NOMO-1 treated with dmso at 0.1 percent for 144 hours (cell line): ENCODE measurements around the gene GPR107.
"Not testable (repeated sequence)": the region's sequence is repeated elsewhere in the genome, so short reads cannot be mapped to it uniquely, and the experiment has no call there.

Experiments used
- DNase-seq: peaks from one replicate; lab custom pipeline; 2025; ENCODE audit not compliant: unreplicated experiment; lab: John Stamatoyannopoulos, UW

Gene GPR107

DNA sequence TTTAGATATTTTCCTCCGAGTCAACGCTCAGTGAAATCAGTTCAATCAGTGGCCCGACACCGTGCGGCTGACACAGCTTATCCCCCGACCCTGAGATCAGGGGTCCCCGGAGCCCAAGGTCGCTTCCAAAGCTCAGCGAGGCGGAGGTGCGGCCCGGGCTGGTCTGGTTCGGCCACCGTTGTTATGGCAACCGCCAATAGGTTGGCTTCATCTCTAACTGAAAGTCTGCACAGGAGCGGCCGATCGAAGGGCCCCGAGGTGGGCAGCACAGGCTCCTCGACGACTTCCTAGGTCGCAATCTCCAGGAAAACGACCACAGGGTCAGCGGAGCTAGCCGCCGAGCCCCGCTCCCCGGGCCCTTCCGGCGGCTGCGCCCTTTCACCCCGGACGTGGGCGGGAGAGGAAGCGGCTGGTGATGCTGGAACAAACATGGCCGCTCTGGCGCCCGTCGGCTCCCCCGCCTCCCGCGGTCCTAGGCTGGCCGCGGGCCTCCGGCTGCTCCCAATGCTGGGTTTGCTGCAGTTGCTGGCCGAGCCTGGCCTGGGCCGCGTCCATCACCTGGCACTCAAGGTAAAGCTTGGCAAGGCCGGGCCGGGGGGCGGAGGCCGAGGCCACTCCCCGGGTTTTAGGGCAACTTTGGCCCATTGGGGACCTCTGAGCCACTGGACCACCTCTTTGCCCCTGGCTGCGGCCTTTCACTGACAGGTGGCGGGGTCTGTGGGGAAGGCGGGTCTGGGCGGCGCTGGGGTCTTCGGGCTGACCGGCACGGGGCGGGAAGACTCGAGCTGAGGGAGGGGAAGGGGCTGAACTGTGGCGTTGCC lies at the start of gene GPR107:
Gene GPR107 (plus strand): TSS at position 403 of the 821 bp plus-strand sequence. CDS start 27 bp downstream, at position 430.
- DNase-seq, result peak; percentile 31

DNA sequence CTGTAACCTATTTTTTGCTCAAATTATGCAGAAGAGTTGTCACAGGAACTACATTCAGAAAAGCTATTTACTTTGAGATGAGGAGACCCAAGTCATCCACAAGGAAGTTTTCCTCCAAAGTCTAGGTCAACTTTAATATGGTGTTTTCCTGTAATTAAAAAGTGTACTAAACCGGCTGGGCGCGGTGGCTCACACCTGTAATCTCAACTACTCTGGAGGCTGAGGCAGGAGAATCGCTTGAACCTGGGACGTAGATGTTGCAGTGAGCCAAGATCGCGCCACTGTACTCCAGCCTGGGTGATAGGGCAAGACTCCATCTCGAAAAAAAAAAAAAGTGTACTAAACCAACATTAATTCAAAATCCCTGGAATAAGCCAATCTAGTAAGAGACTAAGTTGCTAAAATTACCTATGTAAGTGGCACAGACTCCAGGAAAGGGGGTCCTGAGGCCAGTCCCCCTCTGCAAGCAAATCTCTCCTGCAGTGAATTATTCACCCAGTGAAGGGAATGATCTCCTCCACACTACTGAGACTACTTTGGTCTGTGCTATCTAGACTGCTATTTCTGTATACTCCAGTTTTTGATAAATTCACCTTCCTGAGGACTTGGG lies 49.7 kb upstream of the GPR107 start:
- DNase-seq, result no peak

DNA sequence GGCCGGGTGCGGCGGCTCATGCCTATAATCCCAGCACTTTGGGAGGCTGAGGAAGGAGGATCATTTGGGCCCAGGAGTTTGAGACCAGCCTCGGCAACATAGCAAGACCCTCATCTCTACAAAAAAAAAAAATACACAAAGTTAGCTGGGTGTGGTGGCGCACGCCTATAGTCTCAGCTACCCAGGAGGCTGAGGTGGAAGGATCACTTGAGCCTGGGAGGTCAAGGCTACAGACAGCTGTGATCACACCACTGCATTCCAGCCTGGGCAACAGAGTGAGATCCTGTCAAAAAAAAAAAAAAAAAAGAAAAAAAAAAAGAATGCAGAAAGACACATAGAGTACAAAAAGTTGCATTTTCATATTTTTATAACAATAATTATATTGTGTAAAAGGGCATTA lies 46.8 kb upstream of the GPR107 start:
- DNase-seq, result not testable (repeated sequence)

DNA sequence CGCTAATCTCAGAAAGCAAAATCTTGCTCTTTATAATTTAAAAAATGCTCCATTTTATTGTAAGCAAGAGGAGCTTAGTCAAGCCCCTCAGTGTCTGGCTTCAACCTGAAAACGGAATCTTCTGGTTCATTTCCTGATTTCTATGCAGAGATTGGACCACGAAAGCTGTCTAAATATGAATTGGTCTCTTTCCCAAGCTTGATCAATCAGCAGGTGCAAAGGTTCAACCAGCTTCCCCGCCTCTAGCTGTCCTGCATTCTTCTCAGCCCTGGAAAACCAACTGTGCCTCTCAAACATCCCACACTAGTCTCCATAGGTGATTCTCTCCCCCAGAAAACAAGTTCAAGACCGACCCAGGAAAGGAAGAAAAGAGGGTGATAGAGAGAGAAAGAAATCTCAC lies 45.2 kb upstream of the GPR107 start:
- no peak for DNase-seq

DNA sequence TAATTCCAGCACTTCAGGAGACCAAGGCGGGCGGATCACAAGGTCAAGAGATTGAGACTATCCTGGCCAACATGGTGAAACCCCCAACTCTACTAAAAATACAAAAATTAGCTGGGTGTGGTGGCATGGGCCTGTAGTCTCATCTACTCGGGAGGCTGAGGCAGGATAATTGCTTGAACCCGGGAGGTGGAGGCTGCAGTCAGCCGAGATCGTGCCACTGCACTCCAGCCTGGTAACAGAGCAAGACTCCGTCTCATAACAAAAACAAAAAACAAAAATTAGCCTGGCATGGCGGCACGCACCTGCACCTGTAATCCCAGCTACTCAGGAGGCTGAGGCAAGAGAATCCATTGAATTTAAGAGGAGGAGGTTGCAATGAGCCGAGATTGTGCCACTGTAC lies 44.2 kb upstream of the GPR107 start:
- DNase-seq, result not testable (repeated sequence)

DNA sequence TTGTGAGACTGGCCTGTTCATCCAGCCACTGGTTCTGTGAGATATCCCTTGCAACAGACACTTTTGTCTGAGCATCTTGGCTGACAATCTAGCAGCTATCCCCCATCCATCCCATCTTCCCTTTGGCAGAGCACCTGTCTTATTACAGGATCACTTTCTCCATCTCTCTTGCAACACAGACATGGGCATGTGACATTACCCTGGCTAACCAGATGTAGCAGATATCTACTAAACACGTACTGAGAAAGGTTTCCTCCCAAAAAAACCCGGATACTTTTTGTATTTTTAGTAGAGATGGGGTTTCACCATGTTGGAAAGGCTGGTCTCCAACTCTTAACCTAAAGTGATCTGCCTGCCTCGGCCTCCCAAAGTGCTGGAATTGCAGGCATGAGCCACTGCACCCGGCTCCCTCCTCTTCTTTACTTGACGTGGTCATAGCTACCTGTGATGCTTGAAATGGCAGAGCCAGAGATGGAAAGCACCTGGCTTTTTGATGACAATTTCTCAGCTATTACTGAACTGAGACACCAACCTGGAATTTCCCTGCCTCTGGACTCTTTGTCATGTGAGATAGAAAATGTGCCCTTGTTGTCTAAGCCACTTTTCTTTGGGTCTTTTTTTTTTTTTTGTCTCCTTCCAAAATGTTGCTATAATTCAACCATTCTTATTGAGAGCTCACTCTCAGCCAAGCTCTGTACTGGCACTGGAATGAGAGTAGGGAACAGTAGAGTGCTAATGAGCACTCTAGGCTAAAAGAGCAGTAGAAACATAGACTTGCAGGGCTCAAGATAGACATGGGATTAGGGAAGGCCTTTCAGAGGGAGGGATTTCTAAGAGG lies 43.3 kb upstream of the GPR107 start:
- DNase-seq, result no peak

DNA sequence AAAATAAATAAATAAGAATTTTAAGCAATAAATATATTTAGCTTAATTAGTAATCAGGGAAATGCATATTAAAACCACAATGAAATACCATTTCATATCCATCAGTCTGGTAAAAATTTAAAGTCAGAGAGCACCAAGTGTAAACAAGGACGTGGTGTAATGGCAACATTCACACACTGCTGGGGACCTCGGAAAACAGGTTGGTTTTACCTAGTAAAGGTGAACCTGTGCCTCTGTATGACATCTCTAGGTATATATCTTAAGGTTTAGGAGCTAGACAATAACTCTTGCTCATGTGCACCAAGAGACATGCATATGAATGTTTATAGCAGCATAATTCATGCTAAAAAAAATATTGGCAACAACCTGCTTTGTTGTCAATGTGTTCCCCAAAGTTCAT lies 40.4 kb upstream of the GPR107 start:
- DNase-seq, result no peak

DNA sequence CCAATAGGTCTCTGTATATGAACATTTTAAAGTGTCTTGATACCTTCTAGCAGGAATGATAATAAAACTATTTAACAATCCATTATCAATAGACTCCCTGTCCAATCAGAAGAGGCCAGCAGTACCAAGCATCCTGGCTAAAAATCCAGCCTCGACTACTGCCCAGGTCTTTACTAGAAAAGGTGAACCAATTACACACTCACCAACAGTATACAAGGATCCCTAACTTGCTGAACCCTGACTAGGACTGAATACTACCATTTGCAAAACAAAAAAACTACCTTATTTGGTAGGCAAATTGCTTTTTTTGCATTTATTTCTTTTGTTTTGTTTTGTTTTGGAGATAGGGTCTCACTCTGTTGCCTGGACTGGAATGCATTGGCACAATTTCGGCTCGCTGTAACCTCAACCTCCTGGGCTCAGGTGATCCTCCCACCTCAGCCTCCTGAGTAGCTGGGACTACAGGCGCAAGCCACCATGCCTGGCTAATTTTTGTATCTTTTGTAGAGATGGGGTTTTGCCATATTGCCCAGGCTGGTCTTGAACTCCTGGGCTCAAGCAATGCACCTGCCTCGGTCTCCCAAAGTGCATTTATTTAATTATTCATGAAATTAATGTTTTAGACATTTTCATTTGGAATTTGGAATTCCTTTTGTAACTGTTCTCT lies 38.2 kb upstream of the GPR107 start:
- no peak for DNase-seq

DNA sequence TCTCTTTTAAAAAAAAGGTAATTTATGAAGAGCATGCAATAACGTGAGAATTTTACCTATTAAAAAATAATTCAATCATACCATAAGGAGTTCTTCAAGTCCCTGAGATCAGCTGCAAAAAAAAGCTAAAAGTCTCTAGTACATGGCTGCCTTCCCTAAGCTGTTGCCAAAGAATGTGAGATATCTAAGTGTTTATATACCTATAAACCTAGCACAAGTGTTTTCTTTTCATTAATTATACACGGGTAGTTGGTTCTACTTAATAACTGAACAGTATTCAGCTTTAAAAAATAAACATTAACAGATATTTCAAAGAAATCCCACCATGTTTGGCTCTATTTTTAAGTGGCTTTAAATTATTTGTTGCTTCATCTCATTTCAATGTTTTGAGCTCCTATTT lies 36.6 kb upstream of the GPR107 start:
- DNase-seq, result no peak

DNA sequence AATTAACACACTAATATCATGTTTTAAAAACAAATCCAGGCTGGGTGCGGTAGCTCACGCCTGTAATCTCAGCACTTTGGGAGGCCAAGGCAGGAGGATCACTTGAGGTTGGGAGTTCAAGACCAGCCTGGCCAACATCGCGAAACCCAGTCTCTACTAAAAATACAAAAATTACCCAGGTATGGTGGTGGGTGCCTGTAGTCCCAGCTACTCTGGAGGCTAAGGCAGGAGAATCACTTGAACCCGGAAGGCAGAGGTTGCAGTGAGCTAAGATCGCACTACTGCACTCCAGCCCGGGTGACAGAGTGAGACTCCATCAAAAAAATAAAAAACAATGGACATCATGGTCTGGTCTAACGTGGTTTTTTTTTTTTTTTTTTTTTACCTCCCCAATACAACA lies 36.2 kb upstream of the GPR107 start:
- not testable (repeated sequence) for DNase-seq

DNA sequence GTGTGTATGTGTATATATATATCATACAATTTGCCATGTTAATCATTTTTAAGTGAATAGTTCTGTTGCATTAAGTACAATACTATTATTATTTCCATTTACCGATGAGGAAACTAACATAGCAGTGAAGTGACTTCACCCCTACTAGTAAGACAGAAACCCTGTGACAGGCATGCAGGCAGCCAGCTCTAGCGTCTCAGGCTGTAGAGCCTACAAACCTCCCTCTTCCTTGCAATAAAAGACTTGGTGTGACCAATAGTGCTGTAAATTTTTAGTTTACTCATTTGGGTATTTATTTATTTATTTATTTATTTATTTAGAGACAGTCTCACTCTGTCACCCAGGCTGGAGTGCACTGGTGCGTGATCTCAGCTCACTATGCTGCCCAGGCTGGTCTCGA lies 35.4 kb upstream of the GPR107 start:
- DNase-seq, result no peak

DNA sequence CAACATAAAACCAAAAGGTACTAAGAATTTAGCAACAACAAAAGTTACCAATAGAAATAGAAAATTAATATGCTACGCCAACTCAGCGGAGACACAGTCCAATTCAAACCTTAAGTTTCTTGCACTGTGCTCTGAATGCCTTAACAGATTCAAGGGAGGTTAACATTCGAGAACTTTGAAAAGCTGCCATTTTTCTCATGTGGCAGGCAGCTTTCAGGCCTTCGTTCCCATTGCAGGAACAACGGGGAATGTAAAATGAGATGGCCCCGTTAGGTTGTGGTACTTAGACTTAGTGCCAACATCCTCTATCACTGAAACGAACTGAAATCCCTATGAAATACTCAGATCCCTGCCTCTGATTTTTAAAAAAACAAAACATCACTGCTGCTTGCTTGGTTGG lies 33.1 kb upstream of the GPR107 start:
- no peak for DNase-seq

DNA sequence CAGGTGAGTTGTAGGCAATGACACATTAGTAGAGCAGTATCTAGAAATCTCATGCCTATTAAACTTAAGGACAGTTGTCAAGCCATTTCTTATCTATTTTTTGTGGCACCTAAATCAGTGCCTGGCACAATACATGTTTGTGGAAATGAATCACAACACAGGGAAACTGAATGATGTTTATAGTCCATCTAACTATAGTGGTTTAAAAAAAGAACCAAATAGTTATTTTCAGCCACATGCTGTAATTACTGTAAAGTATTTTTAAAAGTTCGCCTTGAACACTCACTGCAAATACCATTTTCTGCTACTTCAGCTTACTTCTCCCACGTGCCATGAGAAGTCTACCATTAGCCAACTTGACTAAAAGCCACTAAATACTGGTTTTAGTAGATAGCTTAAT lies 32.6 kb upstream of the GPR107 start:
- DNase-seq, result no peak

DNA sequence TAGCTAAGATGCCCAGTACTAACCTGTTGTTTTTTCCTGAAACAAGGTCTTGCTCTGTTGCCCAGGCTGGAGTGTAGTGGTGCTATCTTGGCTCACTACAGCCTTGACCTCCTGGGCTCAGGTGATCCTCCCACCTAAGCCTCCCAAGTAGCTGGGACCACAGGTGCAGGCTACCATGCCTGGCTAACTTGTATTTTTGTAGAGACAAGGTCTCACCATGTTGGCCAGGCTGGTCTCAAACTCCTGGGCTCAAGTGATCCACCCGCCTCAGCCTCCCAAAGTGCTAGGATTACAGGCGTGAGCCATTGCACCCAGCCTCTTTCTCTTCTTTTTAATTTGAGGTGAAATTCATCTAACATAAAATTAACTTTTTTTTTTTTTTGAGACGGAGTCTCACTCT lies 31.9 kb upstream of the GPR107 start:
- not testable (repeated sequence) for DNase-seq

DNA sequence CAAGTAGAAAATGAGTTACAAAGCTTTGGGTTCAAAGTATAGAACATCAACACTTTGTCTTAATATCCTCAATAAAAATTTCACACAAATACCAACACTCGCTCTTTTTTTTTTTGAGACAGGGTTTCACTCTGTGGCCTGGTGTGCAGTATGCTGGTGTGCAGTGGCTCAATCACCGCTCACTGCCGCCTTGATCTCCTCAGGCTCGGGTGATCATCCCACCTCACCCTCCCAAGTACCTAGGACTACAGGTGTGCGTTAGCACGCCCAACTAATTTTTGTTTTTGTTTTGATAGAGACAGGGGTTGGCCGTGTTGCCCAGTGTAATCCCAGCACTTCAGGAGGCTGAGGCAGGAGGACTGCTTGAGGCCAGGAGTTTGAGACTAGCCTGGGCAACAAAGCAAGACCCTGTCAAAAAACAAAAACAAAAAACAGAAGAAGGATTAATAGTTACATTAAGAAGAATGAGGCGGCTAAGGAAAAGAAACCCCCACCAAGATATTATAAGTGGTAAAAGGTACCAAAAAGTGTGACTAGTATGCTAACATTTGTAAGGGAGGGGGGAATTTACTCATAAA lies 31.1 kb upstream of the GPR107 start:
- no peak for DNase-seq

DNA sequence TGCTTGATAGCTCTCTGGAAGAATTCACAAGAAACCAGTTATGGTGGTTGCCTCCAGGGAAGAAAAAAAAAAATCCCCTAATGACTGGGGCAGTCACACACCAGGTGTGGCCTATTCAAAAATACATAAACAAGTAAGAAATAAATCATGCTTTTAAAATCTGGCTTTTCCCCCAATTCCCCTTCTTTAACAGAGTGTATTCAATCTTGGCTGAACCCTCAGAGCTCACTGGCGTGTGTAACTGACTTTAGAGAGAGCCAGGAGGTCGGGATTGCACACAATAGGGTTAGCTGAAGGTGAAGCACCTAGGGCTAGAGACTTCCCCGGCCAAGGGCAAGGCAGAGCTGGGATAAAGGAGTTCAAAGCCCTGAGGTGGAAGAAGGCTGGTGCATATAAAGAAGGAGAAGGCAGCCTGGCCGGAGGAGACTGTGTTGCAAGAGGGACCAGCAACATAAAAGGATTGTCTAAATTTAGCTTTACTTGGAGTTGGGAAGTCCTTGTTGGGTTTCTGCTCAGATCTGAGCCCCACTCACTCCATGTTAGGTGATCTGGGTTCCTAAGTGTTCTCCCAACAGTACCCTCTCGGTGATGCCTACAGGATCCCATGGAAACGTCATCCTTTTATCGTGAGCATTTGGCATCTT lies 30.4 kb upstream of the GPR107 start:
- no peak for DNase-seq

DNA sequence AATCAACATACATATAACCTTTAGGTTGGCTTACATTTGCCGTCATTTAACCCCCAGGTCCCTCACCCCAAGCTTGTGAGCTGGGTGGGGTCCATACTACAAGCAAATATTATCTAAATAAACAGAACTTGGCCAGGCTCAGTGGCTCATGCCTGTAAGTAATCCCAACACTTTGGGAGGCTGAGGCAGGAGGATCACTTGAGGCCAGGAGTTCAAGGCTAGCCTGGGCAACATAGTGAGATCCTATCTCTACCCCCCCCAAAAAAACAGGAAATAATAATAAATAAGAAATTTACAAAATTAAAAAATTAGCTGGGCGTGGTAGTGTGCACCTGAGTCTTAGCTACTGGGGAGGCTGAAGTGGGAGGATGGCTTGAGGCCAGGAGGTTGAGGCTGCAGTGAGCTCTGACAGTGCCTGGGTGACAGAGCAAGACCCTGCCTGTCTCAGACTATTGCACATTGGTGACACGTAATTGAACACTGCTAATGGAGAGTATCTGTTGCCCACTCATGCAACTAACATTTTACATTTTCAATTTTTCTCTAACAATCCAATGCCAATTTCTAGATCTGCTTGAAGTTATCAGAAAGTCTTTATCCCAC lies 29.6 kb upstream of the GPR107 start:
- DNase-seq, result no peak

DNA sequence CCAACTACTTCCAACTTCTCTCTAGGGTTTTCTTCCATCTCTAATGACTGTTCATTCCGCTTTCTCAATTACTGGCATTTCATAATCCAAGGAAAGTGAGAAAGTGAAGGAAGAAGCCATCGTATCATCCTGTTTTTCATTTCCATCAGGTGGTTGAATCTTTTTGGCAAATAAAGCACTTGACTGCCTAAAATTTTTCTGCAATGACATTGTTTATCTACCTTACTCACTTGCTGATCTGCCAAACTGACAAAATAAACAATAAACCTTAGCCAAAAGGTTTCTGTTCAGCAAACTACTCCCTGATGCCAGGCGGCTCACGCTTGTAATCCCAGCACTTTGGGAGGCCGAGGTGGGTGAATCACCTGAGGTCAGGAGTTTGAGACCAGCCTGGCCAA lies 29.1 kb upstream of the GPR107 start:
- DNase-seq, result no peak

DNA sequence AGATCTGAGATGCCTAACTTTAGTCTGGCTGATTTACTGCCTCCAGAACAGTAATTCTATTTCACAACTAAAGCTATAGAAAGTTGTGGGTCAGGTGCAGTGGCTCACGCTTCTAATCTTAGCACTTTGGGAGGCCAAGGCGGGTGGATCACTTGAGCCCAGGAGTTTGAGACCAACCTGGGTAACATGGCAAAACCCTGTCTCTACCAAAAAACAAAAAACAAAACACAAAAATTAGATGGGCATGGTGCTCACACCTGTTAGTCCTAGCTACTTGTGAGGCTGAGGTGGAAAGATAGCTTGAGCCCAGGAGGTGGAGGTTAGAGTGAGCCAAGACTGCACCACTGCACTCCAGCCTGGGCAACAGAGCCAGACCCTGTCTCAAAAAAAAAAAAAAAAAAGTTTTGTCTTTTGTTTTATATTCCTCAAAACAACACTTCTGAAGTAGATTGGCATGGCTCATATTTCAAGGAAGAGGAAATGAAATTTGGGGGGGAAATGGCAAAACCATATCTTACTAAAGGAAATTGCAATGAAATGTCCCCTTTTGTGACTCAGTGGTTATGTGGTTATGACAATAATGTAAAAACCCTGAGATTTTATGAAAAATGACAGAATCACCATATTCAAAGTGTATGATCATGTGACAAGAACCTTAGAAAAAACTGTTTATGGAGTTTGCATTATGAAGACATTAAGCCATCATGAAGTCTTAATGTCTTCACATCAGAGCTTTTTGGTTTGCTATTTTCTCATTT lies 26.9 kb upstream of the GPR107 start:
- peak; percentile 17 for DNase-seq
